PC-9 (cell line): ENCODE data around the gene C16orf95.

Source experiments
- CTCF ChIP-seq: fragments of 200-600 bp; sonication (generic); conservative IDR thresholded peaks from 2 replicates; pipeline ENCODE4 v1.6.1; 2017; ENCODE audit warnings: mixed run types, antibody characterized with exemption, mild to moderate bottlenecking, moderate library complexity
- EZH2 ChIP-seq: fragments of 200-600 bp; sonication (generic); IDR thresholded peaks from 2 replicates; pipeline ENCODE4 v1.8.0; 2017; ENCODE audit warnings: antibody characterized with exemption, low read depth

GRCh38 chr16:87360862-87361610 lies 43.8 kb upstream of the C16orf95 start:
- no peak for TF ChIP-seq EZH2
- no peak for TF ChIP-seq CTCF
